HG03025 (cell line): ENCODE measurements around the gene TRIM40.

Experiments used
- ATAC-seq: cut with Tn5 transposase; IDR thresholded peaks from one replicate; pipeline ENCODE4 v1.9.1; 2021; ENCODE audit warnings: mild to moderate bottlenecking, moderate library complexity; ENCODE audit not compliant: unreplicated experiment, low FRiP score

The TRIM40 gene

GRCh38 chr6:30145818-30146217 is 9.9 kb downstream of the TRIM40 start:
- ATAC-seq, result no peak

GRCh38 chr6:30147096-30147495 is 11.2 kb downstream of the TRIM40 start:
- ATAC-seq, result no peak

GRCh38 chr6:30149234-30149633 is 13.3 kb downstream of the TRIM40 start:
- no peak for ATAC-seq

- no peak for ATAC-seq
Observed at GRCh38 chr6:30149858-30150550, 14.1 kb downstream of the TRIM40 start.

- ATAC-seq, result no peak
Observed at GRCh38 chr6:30150671-30151395, 14.9 kb downstream of the TRIM40 start.

- no peak for ATAC-seq
Observed at GRCh38 chr6:30151580-30151979, 15.6 kb downstream of the TRIM40 start.

GRCh38 chr6:30152016-30152673 is 16.2 kb downstream of the TRIM40 start:
- no peak for ATAC-seq

- no peak for ATAC-seq
Observed at GRCh38 chr6:30152910-30153610, 17.1 kb downstream of the TRIM40 start.

GRCh38 chr6:30154061-30154460 is 18.1 kb downstream of the TRIM40 start:
- ATAC-seq, result no peak

GRCh38 chr6:30154709-30155519 is 19.0 kb downstream of the TRIM40 start:
- ATAC-seq, result no peak

- ATAC-seq, result no peak
Observed at GRCh38 chr6:30155520-30156261, 19.8 kb downstream of the TRIM40 start.

- ATAC-seq, result no peak
Observed at GRCh38 chr6:30156262-30156599, 20.3 kb downstream of the TRIM40 start.

- ATAC-seq, result no peak
Observed at GRCh38 chr6:30156774-30157173, 20.8 kb downstream of the TRIM40 start.

GRCh38 chr6:30157581-30157980 is 21.6 kb downstream of the TRIM40 start:
- no peak for ATAC-seq

- ATAC-seq, result no peak
Observed at GRCh38 chr6:30157999-30158398, 22.1 kb downstream of the TRIM40 start.

GRCh38 chr6:30158475-30159040 is 22.6 kb downstream of the TRIM40 start:
- no peak for ATAC-seq

- no peak for ATAC-seq
Observed at GRCh38 chr6:30160008-30160784, 24.3 kb downstream of the TRIM40 start.

- ATAC-seq, result no peak
Observed at GRCh38 chr6:30160785-30161531, 25.0 kb downstream of the TRIM40 start, which contains the start of gene TRIM10. Gene TRIM10, minus strand, starts transcription at chr6:30161211. Its CDS starts 353 bp downstream, at chr6:30160858.
